DOHH2 (cell line): ENCODE measurements around the gene FBXO34.

Source experiments
- CTCF ChIP-seq: fragments of 200-600 bp; sonication (generic); IDR thresholded peaks from one replicate; pipeline ENCODE4 v1.5.1; 2014; ENCODE audit warnings: antibody characterized with exemption, mild to moderate bottlenecking, low read depth, low read length; ENCODE audit not compliant: poor library complexity, severe bottlenecking
- EZH2phosphoT487 ChIP-seq: fragments of 200-600 bp; sonication (generic); IDR thresholded peaks from 2 replicates; pipeline ENCODE4 v1.6.1; 2017; ENCODE audit warnings: borderline replicate concordance, mild to moderate bottlenecking, antibody characterized with exemption, low read length, moderate library complexity, mixed read lengths

GRCh38 chr14:55372825-55373224 lies 101.6 kb downstream of the FBXO34 start:
- TF ChIP-seq CTCF, result no peak
- no peak for TF ChIP-seq EZH2phosphoT487
